ENCODE results near the gene EVA1C.

GRCh38 chr21:32459972-32460371 lies 47.5 kb downstream of the EVA1C start:
- no peak for TF ChIP-seq CTCF (optimal IDR thresholded peaks at IDR 0.05 in 1 of 3, IDR thresholded peaks at IDR 0.05 in 1 of 3, conservative IDR thresholded peaks at IDR 0.05 in 1 of 3; ENCODE audit: extremely low read depth in 1 of 3, insufficient read depth in 2 of 3, low read length in 3 of 3)
- no peak for TF ChIP-seq EZH2 (IDR thresholded peaks at IDR 0.05; ENCODE audit: low read length)

Measured in keratinocyte (primary cell).